HCT116 (cell line): Measurements from ENCODE around the gene TMEM117. TPM values are rescaled to one million over a fixed set of nuclear protein-coding genes. Genes with fewer than 3 reads are reported as not detected.
"Not testable (repeated sequence)": the region's sequence is repeated elsewhere in the genome, so short reads cannot be mapped to it uniquely, and the experiment has no call there.

Source experiments
- ATAC-seq: fragments of 200-7000 bp; cut with Tn5 transposase; 2 replicates; pipeline ENCODE4 v1.9.1; 2020; ENCODE audit warnings: mild to moderate bottlenecking, moderate library complexity
- BruUV-seq: library from RNA; stranded (reverse); fragments of 400-500 nt; replicated peaks from 2 replicates; lab custom pipeline; 2021; lab: Mats Ljungman, UMichigan
- CTCF ChIA-PET: fragments of 300-600 bp; sonication (Branson Sonifier 250); formaldehyde crosslinking; loops from one replicate; lab custom pipeline; 2021; ENCODE audit warnings: antibody characterized with exemption; lab: Charles Lee
- POLR2A ChIA-PET: fragments of 300-600, 350-600 bp; sonication (Branson Sonifier 250); formaldehyde crosslinking; loops from one replicate; lab custom pipeline; 2021; ENCODE audit warnings: antibody characterized with exemption; lab: Charles Lee
- RAD21 ChIA-PET, 2 experiments: fragments of 300-600 bp; sonication (Branson Sonifier 250); formaldehyde crosslinking; loops; one replicate each; lab custom pipeline; 2023; ENCODE audit warnings: low total read pairs in 2 of 2; ENCODE audit not compliant: uncharacterized antibody in 2 of 2, unreplicated experiment in 2 of 2, low non-redundant PET in 1 of 2; lab: Charles Lee
- DNase-seq: peaks from one replicate; pipeline ENCODE4 v3.0.0-alpha.2; 2010; ENCODE audit warnings: low read depth, low spot score
- H2AFZ ChIP-seq: fragments of 200-600 bp; shearing (Covaris generic), sonication (generic); 2 replicates; pipeline ENCODE4 v1.6.1; 2017; ENCODE audit warnings: low read depth, mixed run types, mixed read lengths, antibody characterized with exemption, low read length; ENCODE audit not compliant: poor library complexity, severe bottlenecking
- H3K27ac ChIP-seq: 2 replicates; pipeline ENCODE4 v1.5.1; 2012; ENCODE audit warnings: low read depth, low read length
- H3K27me3 ChIP-seq: fragments of 200-600 bp; sonication (generic); 2 replicates; pipeline ENCODE4 v1.6.1; 2016; ENCODE audit warnings: mixed run types, low read length, mixed read lengths; ENCODE audit not compliant: insufficient read depth
- H3K36me3 ChIP-seq, 2 experiments: fragments of 200-500 bp in 1 of 2; fragments of 200-600 bp in 1 of 2; sonication (Bioruptor generic) in 1 of 2; sonication (generic) in 1 of 2; 2 replicates each; pipeline versions ENCODE4 v1.5.1 to v1.6.1; 2014 to 2016; ENCODE audit warnings: low read length in 2 of 2, inconsistent platforms in 1 of 2, mixed read lengths in 1 of 2, mixed run types in 1 of 2; ENCODE audit not compliant: insufficient read depth in 2 of 2, control insufficient read depth in 1 of 2
- H3K4me1 ChIP-seq, 2 experiments: fragments of 200-600 bp in 1 of 2; sonication (generic) in 1 of 2; 2 replicates each; pipeline versions ENCODE4 v1.5.1 to v1.6.1; 2012 to 2017; ENCODE audit warnings: low read length in 2 of 2, inconsistent platforms in 1 of 2, mild to moderate bottlenecking in 1 of 2, mixed read lengths in 1 of 2, mixed run types in 1 of 2, moderate library complexity in 1 of 2; ENCODE audit not compliant: insufficient read depth in 2 of 2, control insufficient read depth in 1 of 2
- H3K4me2 ChIP-seq: fragments of 200-600 bp; sonication (generic); 2 replicates; pipeline ENCODE4 v1.6.1; 2017; ENCODE audit warnings: mixed run types, low read length, mixed read lengths
- H3K4me3 ChIP-seq, 2 experiments: fragments of 200-600 bp in 1 of 2; sonication (generic) in 1 of 2; replicated peaks in 1 of 2; 2 replicates each; pipeline ENCODE4 v1.5.1; 2011 to 2016; ENCODE audit warnings: low read length in 2 of 2, control low read depth in 1 of 2, low read depth in 1 of 2, mild to moderate bottlenecking in 1 of 2, mixed read lengths in 1 of 2, mixed run types in 1 of 2
- H3K79me2 ChIP-seq: fragments of 200-600 bp; sonication (generic); 2 replicates; pipeline ENCODE4 v1.6.1; 2017; ENCODE audit warnings: mild to moderate bottlenecking, mixed run types, low read length, moderate library complexity, mixed read lengths; ENCODE audit not compliant: insufficient read depth
- H3K9ac ChIP-seq: fragments of 200-600 bp; sonication (generic); 2 replicates; pipeline ENCODE4 v1.6.1; 2016; ENCODE audit warnings: low read length, mixed read lengths
- H3K9me2 ChIP-seq: fragments of 200-600 bp; sonication (generic), shearing (Covaris generic); 2 replicates; pipeline ENCODE4 v1.6.1; 2017; ENCODE audit warnings: mixed run types, mild to moderate bottlenecking, moderate library complexity; ENCODE audit not compliant: insufficient read depth
- H3K9me3 ChIP-seq, 2 experiments: fragments of 200-500 bp in 1 of 2; fragments of 200-600 bp in 1 of 2; sonication (Bioruptor generic) in 1 of 2; sonication (generic) in 1 of 2; 2 replicates each; pipeline ENCODE4 v1.6.1; 2014 to 2017; ENCODE audit warnings: low read length in 2 of 2, mixed read lengths in 2 of 2, inconsistent platforms in 1 of 2, low read depth in 1 of 2, mild to moderate bottlenecking in 1 of 2, mixed run types in 1 of 2, moderate library complexity in 1 of 2; ENCODE audit not compliant: control insufficient read depth in 1 of 2, insufficient read depth in 1 of 2
- H4K20me1 ChIP-seq: fragments of 200-600 bp; sonication (generic), shearing (Covaris generic); 2 replicates; pipeline ENCODE4 v1.6.1; 2017; ENCODE audit warnings: mixed run types, mild to moderate bottlenecking, moderate library complexity; ENCODE audit not compliant: insufficient read depth
- CBX3 ChIP-seq: IDR thresholded peaks from 2 replicates; pipeline ENCODE4 v1.6.1; 2012; ENCODE audit warnings: low read depth
- CEBPB ChIP-seq: IDR thresholded peaks from 2 replicates; pipeline ENCODE4 v1.6.1; 2012; ENCODE audit warnings: low read depth
- EGR1 ChIP-seq: IDR thresholded peaks from 2 replicates; pipeline ENCODE4 v1.6.1; 2012; ENCODE audit warnings: low read depth
- EZH2 ChIP-seq: fragments of 200-600 bp; sonication (generic); IDR thresholded peaks from 2 replicates; pipeline ENCODE4 v1.6.1; 2017; ENCODE audit warnings: antibody characterized with exemption, mixed run types
- EZH2phosphoT487 ChIP-seq: fragments of 200-600 bp; IDR thresholded peaks from 2 replicates; pipeline ENCODE4 v1.6.1; 2018; ENCODE audit warnings: antibody characterized with exemption, borderline replicate concordance
- FOSL1 ChIP-seq: IDR thresholded peaks from 2 replicates; pipeline ENCODE4 v1.6.1; 2012; ENCODE audit warnings: low read depth
- JUND ChIP-seq: IDR thresholded peaks from 2 replicates; pipeline ENCODE4 v1.6.1; 2012
- POLR2A ChIP-seq: IDR thresholded peaks from 2 replicates; pipeline ENCODE4 v1.7.0; 2011; ENCODE audit warnings: borderline replicate concordance; ENCODE audit not compliant: insufficient read depth, insufficient read length; ENCODE audit errors: extremely low read depth
- RAD21 ChIP-seq: IDR thresholded peaks from 2 replicates; pipeline ENCODE4 v1.6.1; 2012; ENCODE audit warnings: low read depth, mild to moderate bottlenecking
- SIN3A ChIP-seq: IDR thresholded peaks from 2 replicates; pipeline ENCODE4 v1.6.1; 2012; ENCODE audit warnings: low read depth
- SP1 ChIP-seq: IDR thresholded peaks from 2 replicates; pipeline ENCODE4 v1.6.1; 2012; ENCODE audit warnings: low read depth
- SRF ChIP-seq: IDR thresholded peaks from 2 replicates; pipeline ENCODE4 v1.6.1; 2012; ENCODE audit warnings: low read depth
- TCF7L2 ChIP-seq: IDR thresholded peaks from 2 replicates; pipeline ENCODE4 v1.7.0; 2011; ENCODE audit warnings: borderline replicate concordance, inconsistent platforms; ENCODE audit not compliant: insufficient read depth, insufficient read length; ENCODE audit errors: extremely low read depth
- YY1 ChIP-seq: IDR thresholded peaks from 2 replicates; pipeline ENCODE4 v1.6.1; 2011; ENCODE audit warnings: low read length, low read depth, moderate library complexity, mild to moderate bottlenecking; ENCODE audit not compliant: insufficient replicate concordance; ENCODE audit errors: extremely low read depth
- ZFX ChIP-seq: fragments of 450-650 bp; IDR thresholded peaks from 2 replicates; pipeline ENCODE4 v1.6.1; 2017
- ZNF274 ChIP-seq: fragments of 200-500 bp; sonication (Bioruptor generic); IDR thresholded peaks from 2 replicates; pipeline ENCODE4 v1.6.1; 2014; ENCODE audit warnings: mild to moderate bottlenecking, low read depth, low read length, inconsistent platforms
- intact Hi-C: fragments of 100-400 bp; cut with micrococcal nuclease; formaldehyde crosslinking; loops from 2 replicates; pipeline ENCODE4 v1.10.0; 2022
- total RNA-seq: library from RNA; stranded (reverse); gene quantifications from one replicate; pipeline ENCODE4 v1.2.1, GENCODE V29; 2021; ENCODE audit not compliant: unreplicated experiment
- TF ChIP-seq, protein P1 (sequence below), 3 experiments: fragments of 200-600 bp in 1 of 3; sonication (generic) in 1 of 3; IDR thresholded peaks in 2 of 3; conservative IDR thresholded peaks in 1 of 3; 2 replicates each; pipeline ENCODE4 v1.5.1; 2012 to 2017; ENCODE audit warnings: low read depth in 2 of 3, low read length in 2 of 3, antibody characterized with exemption in 1 of 3, borderline replicate concordance in 1 of 3, control low read depth in 1 of 3, mild to moderate bottlenecking in 1 of 3, mixed read lengths in 1 of 3, mixed run types in 1 of 3, moderate library complexity in 1 of 3; ENCODE audit not compliant: insufficient read depth in 1 of 3
- TF ChIP-seq, protein P2 (sequence below): IDR thresholded peaks from 2 replicates; pipeline ENCODE4 v1.6.1; 2012
- TF ChIP-seq, protein P3 (sequence below): IDR thresholded peaks from 2 replicates; pipeline ENCODE4 v1.6.1; 2012
- TF ChIP-seq, protein P4 (sequence below): IDR thresholded peaks from 2 replicates; pipeline ENCODE4 v1.6.1; 2011; ENCODE audit warnings: mild to moderate bottlenecking, low read length, moderate library complexity; ENCODE audit not compliant: insufficient replicate concordance; ENCODE audit errors: extremely low read depth

The TMEM117 gene
- total RNA-seq, 1 experiment from 2014 or later: 3.6 TPM

DNA sequence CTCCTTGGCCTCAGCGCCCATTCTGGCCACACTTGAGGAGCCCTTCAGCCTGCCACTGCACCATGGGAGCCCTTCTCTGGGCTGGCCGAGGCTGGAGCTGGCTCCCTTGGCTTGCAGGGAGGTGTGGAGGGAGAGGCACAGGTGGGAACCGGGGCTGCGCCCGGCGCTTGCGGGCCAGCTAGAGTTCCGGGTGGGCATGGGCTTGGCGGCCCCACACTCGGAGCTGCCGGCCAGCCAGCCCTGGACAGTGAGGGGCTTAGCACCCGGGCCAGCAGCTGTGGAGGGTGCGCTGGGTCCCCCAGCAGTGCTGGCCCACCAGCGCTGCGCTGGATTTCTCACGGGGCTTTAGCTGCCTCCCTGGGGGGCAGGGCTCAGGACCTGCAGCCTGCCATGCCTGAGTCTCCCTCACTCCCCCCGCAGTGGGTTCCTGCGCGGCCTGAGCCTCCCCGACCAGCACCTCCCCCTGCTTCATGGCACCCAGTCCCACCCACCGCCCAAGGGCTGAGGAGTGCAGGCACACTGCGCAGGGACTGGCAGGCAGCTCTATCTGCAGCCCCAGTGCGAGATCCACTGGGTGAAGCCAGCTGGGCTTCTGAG lies 28.0 kb downstream of the TMEM117 start:
- Histone ChIP-seq H3K4me2 (no peak overlapping the region), H3K79me2 (no peaks in the 10 kb centered on the region), H3K27me3 (no peaks in the 10 kb centered on the region), H4K20me1 (no peaks in the 10 kb centered on the region), H3K9me3 (no peaks in the 10 kb centered on the region), H3K27ac (no peak overlapping the region), H3K9ac (no peak overlapping the region), H3K4me1 (no peaks in the 10 kb centered on the region), H2AFZ (no peak overlapping the region), H3K9me2 (no peaks in the 10 kb centered on the region), H3K4me3 (no peak overlapping the region), H3K36me3 (no peaks in the 10 kb centered on the region)
- ChIA-PET POLR2A (no interaction called here), RAD21 (interaction anchor here in 1 of 2 experiments (0.5 kb wide), 1 partner anchor 74 kb away, joined by 12 read pairs; no protein-coding TSS in a partner anchor), CTCF (no interaction called here)
- BruUV-seq: no TSS peak
- DNase-seq: no peak
- intact Hi-C loops: no loop called here
- no peak for TF ChIP-seq ZFX
- TF ChIP-seq FOSL1: no peak
- TF ChIP-seq EZH2: no peak
- TF ChIP-seq SRF: no peak
- no peak for TF ChIP-seq ZNF274
- TF ChIP-seq, protein P1, sequence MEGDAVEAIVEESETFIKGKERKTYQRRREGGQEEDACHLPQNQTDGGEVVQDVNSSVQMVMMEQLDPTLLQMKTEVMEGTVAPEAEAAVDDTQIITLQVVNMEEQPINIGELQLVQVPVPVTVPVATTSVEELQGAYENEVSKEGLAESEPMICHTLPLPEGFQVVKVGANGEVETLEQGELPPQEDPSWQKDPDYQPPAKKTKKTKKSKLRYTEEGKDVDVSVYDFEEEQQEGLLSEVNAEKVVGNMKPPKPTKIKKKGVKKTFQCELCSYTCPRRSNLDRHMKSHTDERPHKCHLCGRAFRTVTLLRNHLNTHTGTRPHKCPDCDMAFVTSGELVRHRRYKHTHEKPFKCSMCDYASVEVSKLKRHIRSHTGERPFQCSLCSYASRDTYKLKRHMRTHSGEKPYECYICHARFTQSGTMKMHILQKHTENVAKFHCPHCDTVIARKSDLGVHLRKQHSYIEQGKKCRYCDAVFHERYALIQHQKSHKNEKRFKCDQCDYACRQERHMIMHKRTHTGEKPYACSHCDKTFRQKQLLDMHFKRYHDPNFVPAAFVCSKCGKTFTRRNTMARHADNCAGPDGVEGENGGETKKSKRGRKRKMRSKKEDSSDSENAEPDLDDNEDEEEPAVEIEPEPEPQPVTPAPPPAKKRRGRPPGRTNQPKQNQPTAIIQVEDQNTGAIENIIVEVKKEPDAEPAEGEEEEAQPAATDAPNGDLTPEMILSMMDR (IDR thresholded peaks at IDR 0.05 in 2 of 3, conservative IDR thresholded peaks at IDR 0.05 in 1 of 3; ENCODE audit: borderline replicate concordance in 1 of 3, insufficient read depth in 1 of 3, low read depth in 2 of 3, low read length in 2 of 3): no peak
- no peak for TF ChIP-seq CEBPB
- no peak for TF ChIP-seq TCF7L2
- no peak for TF ChIP-seq JUND
- TF ChIP-seq, protein P2, sequence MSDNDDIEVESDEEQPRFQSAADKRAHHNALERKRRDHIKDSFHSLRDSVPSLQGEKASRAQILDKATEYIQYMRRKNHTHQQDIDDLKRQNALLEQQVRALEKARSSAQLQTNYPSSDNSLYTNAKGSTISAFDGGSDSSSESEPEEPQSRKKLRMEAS: no peak
- no peak for TF ChIP-seq EZH2phosphoT487
- TF ChIP-seq CBX3: no peak
- TF ChIP-seq SIN3A: no peak
- TF ChIP-seq, protein P3, sequence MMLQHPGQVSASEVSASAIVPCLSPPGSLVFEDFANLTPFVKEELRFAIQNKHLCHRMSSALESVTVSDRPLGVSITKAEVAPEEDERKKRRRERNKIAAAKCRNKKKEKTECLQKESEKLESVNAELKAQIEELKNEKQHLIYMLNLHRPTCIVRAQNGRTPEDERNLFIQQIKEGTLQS: no peak
- no peak for TF ChIP-seq RAD21
- TF ChIP-seq POLR2A: no peak
- no peak for TF ChIP-seq EGR1
- TF ChIP-seq, protein P4, sequence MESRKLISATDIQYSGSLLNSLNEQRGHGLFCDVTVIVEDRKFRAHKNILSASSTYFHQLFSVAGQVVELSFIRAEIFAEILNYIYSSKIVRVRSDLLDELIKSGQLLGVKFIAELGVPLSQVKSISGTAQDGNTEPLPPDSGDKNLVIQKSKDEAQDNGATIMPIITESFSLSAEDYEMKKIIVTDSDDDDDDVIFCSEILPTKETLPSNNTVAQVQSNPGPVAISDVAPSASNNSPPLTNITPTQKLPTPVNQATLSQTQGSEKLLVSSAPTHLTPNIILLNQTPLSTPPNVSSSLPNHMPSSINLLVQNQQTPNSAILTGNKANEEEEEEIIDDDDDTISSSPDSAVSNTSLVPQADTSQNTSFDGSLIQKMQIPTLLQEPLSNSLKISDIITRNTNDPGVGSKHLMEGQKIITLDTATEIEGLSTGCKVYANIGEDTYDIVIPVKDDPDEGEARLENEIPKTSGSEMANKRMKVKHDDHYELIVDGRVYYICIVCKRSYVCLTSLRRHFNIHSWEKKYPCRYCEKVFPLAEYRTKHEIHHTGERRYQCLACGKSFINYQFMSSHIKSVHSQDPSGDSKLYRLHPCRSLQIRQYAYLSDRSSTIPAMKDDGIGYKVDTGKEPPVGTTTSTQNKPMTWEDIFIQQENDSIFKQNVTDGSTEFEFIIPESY: no peak
- no peak for TF ChIP-seq YY1
- TF ChIP-seq SP1: no peak
- ATAC-seq: no peak

DNA sequence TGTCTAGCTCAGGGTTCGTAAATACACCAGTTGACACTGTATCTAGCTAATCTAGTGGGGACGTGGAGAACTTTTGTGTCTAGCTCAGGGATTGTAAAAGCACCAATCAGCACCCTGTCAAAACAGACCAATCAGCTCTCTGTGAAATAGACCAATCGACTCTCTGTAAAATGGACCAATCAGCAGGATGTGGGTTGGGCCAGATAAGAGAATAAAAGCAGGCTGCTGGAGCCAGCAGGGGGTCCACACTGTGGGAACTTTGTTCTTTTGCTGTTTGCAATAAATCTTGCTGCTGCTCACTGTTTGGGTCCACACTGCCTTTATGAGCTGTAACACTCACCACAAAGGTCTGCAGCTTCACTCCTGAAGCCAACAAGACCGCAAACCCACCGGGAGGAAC lies 28.7 kb downstream of the TMEM117 start:
- RAD21 ChIA-PET, H3K4me2 ChIP-seq, H2AFZ ChIP-seq, H3K9ac ChIP-seq, intact Hi-C loops, H3K27me3 ChIP-seq, H3K4me3 ChIP-seq, DNase-seq, H3K79me2 ChIP-seq, H3K4me1 ChIP-seq, H3K36me3 ChIP-seq, H4K20me1 ChIP-seq, BruUV-seq, H3K9me3 ChIP-seq, POLR2A ChIA-PET, CTCF ChIA-PET, H3K9me2 ChIP-seq, ATAC-seq, H3K27ac ChIP-seq: not testable (repeated sequence)
